Activated T-cell treated with anti-CD3 and anti-CD28 coated beads for 1 hour (primary cell): ENCODE data around the gene ARFIP1.

Experiments used
- DNase-seq: peaks from one replicate; pipeline ENCODE4 v3.0.0-alpha.2; 2020; ENCODE audit warnings: low read depth

ARFIP1 gene

GRCh38 chr4:152939621-152940020, 159.9 kb downstream of the ARFIP1 start:
- no peak for DNase-seq

GRCh38 chr4:152940461-152940860, 160.7 kb downstream of the ARFIP1 start:
- no peak for DNase-seq

GRCh38 chr4:152941411-152941810, 161.7 kb downstream of the ARFIP1 start:
- DNase-seq: no peak

GRCh38 chr4:152942346-152942745, 162.6 kb downstream of the ARFIP1 start:
- no peak for DNase-seq

GRCh38 chr4:152943672-152944071, 163.9 kb downstream of the ARFIP1 start:
- no peak for DNase-seq

- DNase-seq: no peak
Measured at GRCh38 chr4:152944666-152945320, 165.0 kb downstream of the ARFIP1 start.

GRCh38 chr4:152945639-152946038, 165.9 kb downstream of the ARFIP1 start:
- DNase-seq: no peak

GRCh38 chr4:152946446-152946845, 166.7 kb downstream of the ARFIP1 start:
- DNase-seq: no peak

GRCh38 chr4:152947311-152947710, 167.6 kb downstream of the ARFIP1 start:
- no peak for DNase-seq

GRCh38 chr4:152949930-152950329, 170.2 kb downstream of the ARFIP1 start:
- DNase-seq: no peak

GRCh38 chr4:152950402-152951274, 170.9 kb downstream of the ARFIP1 start:
- DNase-seq: no peak

GRCh38 chr4:152951348-152951747, 171.6 kb downstream of the ARFIP1 start:
- DNase-seq: no peak

GRCh38 chr4:152953514-152953913, 173.8 kb downstream of the ARFIP1 start:
- DNase-seq: no peak

- no peak for DNase-seq
Measured at GRCh38 chr4:152954741-152955140, 175.0 kb downstream of the ARFIP1 start.

GRCh38 chr4:152956147-152956546, 176.4 kb downstream of the ARFIP1 start:
- no peak for DNase-seq

- no peak for DNase-seq
Measured at GRCh38 chr4:152956650-152957436, 177.1 kb downstream of the ARFIP1 start.

GRCh38 chr4:152957437-152958171, 177.8 kb downstream of the ARFIP1 start:
- no peak for DNase-seq

- no peak for DNase-seq
Measured at GRCh38 chr4:152959080-152959479, 179.3 kb downstream of the ARFIP1 start.

GRCh38 chr4:152960082-152960481, 180.3 kb downstream of the ARFIP1 start:
- no peak for DNase-seq

GRCh38 chr4:152961014-152961772, 181.4 kb downstream of the ARFIP1 start:
- DNase-seq: no peak

- DNase-seq: no peak
Measured at GRCh38 chr4:152961773-152962115, 182.0 kb downstream of the ARFIP1 start.
